AG04449 (cell line): ENCODE results near the gene ERP27.

Experiments used
- CTCF ChIA-PET: fragments of 350-600 bp; formaldehyde crosslinking; extraction: SDS; loops from one replicate; lab custom pipeline; 2021; ENCODE audit warnings: antibody characterized with exemption; lab: Yijun Ruan, JAX
- POLR2A ChIA-PET: fragments of 400-600, 350-600 bp; formaldehyde crosslinking; extraction: SDS; loops from one replicate; lab custom pipeline; 2020; ENCODE audit warnings: antibody characterized with exemption, inconsistent platforms; lab: Yijun Ruan, JAX
- DNase-seq: peaks from one replicate; pipeline ENCODE4 v3.0.0-alpha.2; 2010; ENCODE audit warnings: low read depth, low spot score
- H3K4me3 ChIP-seq: 2 replicates; pipeline ENCODE4 v1.5.1; 2011; ENCODE audit warnings: low read depth, mild to moderate bottlenecking, control low read depth, low read length
- TF ChIP-seq, protein P1 (sequence below): IDR thresholded peaks from one replicate; pipeline ENCODE4 v1.5.1; 2011; ENCODE audit warnings: mild to moderate bottlenecking, moderate library complexity, low read length, control low read depth, inconsistent platforms; ENCODE audit not compliant: insufficient read depth; ENCODE audit errors: missing control alignments

Gene ERP27

DNA sequence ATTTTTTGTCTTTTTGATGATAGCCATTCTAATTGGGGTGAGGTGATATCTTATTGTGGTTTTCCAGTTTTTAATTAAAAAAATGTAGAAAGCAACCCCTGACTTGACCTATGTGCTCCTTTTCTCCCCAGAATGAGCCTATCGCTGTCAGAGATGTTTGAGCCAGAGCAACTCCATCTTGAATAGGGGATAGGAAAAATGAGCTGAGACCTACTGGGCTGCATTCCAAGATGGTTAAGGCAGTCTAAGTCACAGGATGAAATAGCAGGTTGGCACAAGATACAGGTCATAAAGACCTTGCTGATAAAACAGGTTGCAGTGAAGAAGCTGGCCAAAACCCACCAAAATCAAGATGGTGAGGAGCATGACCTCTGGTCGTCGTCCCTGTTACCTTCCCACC, 13.8 kb downstream of the ERP27 start:
- TF ChIP-seq, protein P1, sequence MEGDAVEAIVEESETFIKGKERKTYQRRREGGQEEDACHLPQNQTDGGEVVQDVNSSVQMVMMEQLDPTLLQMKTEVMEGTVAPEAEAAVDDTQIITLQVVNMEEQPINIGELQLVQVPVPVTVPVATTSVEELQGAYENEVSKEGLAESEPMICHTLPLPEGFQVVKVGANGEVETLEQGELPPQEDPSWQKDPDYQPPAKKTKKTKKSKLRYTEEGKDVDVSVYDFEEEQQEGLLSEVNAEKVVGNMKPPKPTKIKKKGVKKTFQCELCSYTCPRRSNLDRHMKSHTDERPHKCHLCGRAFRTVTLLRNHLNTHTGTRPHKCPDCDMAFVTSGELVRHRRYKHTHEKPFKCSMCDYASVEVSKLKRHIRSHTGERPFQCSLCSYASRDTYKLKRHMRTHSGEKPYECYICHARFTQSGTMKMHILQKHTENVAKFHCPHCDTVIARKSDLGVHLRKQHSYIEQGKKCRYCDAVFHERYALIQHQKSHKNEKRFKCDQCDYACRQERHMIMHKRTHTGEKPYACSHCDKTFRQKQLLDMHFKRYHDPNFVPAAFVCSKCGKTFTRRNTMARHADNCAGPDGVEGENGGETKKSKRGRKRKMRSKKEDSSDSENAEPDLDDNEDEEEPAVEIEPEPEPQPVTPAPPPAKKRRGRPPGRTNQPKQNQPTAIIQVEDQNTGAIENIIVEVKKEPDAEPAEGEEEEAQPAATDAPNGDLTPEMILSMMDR: no peak
- no peak for DNase-seq
- ChIA-PET POLR2A (no interaction called here), CTCF (no interaction called here)
- no peak overlapping the region for H3K4me3 ChIP-seq

DNA sequence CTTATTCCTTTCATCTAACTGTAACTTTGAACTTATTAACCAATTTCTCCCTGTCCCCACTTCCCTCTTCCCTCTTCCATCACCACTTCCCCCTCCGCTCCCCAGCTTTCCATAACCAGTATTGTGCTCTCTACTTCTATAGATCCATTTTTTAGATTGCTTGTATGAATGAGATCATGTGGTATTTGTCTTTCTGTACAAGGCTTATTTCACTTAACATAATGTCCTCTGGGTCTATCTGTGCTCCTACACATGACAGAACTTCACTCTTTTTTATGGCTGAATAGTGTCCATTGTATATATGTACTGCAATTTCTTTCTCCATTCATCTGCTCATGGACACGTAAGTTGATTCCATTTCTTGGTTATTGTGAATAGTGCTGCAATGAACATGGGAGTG, 14.4 kb downstream of the ERP27 start:
- ChIA-PET POLR2A (no interaction called here), CTCF (no interaction called here)
- TF ChIP-seq, protein P1: no peak
- no peak overlapping the region for H3K4me3 ChIP-seq
- DNase-seq: no peak

DNA sequence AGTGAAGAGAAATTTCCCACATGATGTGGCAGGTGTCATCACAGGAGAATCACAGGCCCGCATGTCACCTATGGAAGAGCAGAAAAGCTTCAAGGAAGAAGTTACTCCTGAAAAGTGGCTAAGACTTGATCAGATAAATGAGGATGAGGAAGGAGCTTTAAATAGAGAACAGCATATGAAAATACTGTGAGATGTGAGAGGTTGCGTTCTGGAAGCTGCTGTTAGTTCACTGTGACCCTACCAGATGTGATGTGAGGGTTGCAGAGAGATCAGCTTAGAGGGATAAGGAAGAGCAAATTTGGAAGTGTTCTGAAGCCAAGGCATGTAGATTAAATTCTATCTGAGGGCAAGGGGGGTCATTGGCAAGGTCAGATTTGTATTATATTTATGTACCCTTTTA, 17.1 kb downstream of the ERP27 start:
- CTCF ChIA-PET: no interaction called here
- no peak for DNase-seq
- POLR2A ChIA-PET: no interaction called here
- no peak overlapping the region for H3K4me3 ChIP-seq
- TF ChIP-seq, protein P1: no peak

DNA sequence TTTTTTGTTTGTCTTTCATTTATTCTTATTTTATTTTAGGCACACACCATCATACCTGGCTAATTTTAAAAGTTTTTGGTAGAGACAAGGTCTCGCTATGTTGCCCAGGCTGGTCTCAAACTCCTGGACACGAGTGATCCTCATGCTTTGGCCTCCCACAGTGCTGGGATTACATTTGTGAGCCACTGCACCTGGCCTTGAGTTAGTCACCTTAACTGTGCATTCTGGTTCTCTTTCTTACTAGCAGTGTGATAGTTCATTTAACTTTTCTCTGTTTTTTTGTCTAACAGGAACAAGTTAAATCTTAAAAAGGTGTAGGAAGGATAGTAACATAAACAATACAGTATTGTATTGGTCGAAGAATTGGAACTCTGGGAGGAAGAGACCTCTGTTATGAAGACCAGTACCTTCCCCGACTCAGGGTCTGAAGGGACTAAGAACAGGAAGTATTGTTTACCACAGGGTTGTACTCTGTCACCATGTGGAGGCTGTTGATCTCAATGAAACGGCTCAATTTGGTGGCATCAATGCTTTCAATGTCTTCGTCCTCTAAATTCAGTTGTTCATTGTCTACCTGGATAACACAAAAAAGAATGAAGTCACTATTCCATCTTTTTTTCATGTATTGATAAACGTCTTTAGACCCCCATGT, 17.7 kb downstream of the ERP27 start:
- TF ChIP-seq, protein P1: no peak
- H3K4me3 ChIP-seq: no peak overlapping the region
- POLR2A ChIA-PET: no interaction called here
- DNase-seq: no peak
- CTCF ChIA-PET: no interaction called here

DNA sequence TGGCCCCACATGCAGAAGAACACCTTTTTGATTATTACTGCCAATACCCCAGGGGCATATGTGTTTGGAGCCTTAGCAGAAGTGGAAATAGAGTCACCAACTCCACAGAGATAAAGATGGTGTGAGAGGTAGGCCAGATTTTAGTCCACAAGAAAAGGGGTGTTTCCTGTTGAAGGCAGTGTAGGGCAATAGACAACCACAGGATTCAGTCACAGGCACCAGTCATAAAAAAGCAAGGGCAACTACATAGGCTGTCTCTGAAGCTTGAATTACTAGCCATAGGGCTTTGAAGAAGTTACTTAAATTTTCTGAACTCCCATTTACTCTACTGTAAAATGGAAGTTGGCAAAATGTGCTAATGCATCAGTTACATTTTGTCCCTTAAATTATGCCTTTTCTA, 18.9 kb downstream of the ERP27 start:
- TF ChIP-seq, protein P1: no peak
- CTCF ChIA-PET: no interaction called here
- no peak overlapping the region for H3K4me3 ChIP-seq
- DNase-seq: no peak
- POLR2A ChIA-PET: no interaction called here

DNA sequence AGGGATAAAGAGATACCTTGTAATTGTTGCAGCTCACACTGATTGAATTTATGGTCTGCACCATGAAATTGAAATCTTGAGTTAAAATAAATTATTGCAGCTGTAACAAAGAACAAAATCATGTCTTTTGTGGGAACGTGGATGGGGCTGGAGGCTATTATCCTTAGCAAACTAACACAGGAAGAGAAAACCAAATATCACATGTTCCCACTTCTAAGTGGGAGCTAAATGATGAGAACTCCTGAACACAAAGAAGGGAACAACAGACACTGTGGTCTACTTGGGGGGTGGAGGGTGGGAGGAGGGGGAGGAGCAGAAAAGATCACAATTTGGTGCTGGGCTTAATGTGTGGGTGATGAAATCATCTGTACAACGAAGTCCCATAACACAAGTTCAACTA, 22.6 kb downstream of the ERP27 start:
- H3K4me3 ChIP-seq: no peak overlapping the region
- DNase-seq: no peak
- ChIA-PET CTCF (no interaction called here), POLR2A (no interaction called here)
- TF ChIP-seq, protein P1: no peak
